HepG2 (cell line): ENCODE measurements around the gene KLF16. TPM values are rescaled to one million over a fixed set of nuclear protein-coding genes. Genes with fewer than 3 reads are reported as not detected.

ENCODE experiments used
- ATAC-seq: fragments of 200-7000 bp; cut with Tn5 transposase; 3 replicates; pipeline ENCODE4 v1.9.1; 2020; ENCODE audit warnings: mild to moderate bottlenecking, moderate library complexity
- BruUV-seq: library from RNA; stranded (reverse); fragments of 400-500 nt; replicated peaks from 2 replicates; lab custom pipeline; 2021; lab: Mats Ljungman, UMichigan
- CTCF ChIA-PET: fragments of 300-600 bp; formaldehyde crosslinking; extraction: SDS; loops from one replicate; lab custom pipeline; 2021; ENCODE audit warnings: low total read pairs, inconsistent platforms, low intra/inter-chr PET ratio; lab: Yijun Ruan, JAX
- POLR2A ChIA-PET: fragments of 350-600 bp; sonication (Branson Sonifier 250); formaldehyde crosslinking; loops from one replicate; lab custom pipeline; 2020; ENCODE audit warnings: antibody characterized with exemption, inconsistent platforms; lab: Yijun Ruan, JAX
- DNase-seq: peaks from one replicate; pipeline ENCODE4 v3.0.0-alpha.2; 2015; ENCODE audit warnings: low spot score
- FAIRE-seq: peaks from 3 replicates; lab custom pipeline; 2011; peaks lifted over from hg19 to GRCh38; lab: Jason Lieb, UNC
- H2AFZ ChIP-seq: one replicate; pipeline ENCODE4 v1.6.1; 2011; ENCODE audit warnings: low read length, inconsistent platforms
- H3K27ac ChIP-seq: fragments of 300-600 bp; 3 replicates; pipeline ENCODE4 v1.8.0; 2011; ENCODE audit warnings: mixed run types, mild to moderate bottlenecking, mixed read lengths, low read length, inconsistent platforms; ENCODE audit not compliant: insufficient read depth; ENCODE audit errors: extremely low read length
- H3K27me3 ChIP-seq, 2 experiments: fragments of 200-600 bp in 1 of 2; 2 replicates in 1 of 2; 3 replicates in 1 of 2; pipeline versions ENCODE4 v1.6.0 to v1.8.0; 2011; ENCODE audit warnings: low read length in 2 of 2, mild to moderate bottlenecking in 2 of 2, moderate library complexity in 2 of 2, inconsistent platforms in 1 of 2; ENCODE audit not compliant: insufficient read depth in 2 of 2, control insufficient read depth in 1 of 2
- H3K36me3 ChIP-seq, 2 experiments: fragments of 200-600 bp in 1 of 2; replicated peaks in 1 of 2; 2 replicates in 1 of 2; 3 replicates in 1 of 2; pipeline versions ENCODE4 v1.5.1 to v1.8.0; 2011; ENCODE audit warnings: low read length in 2 of 2, inconsistent platforms in 1 of 2; ENCODE audit not compliant: insufficient read depth in 2 of 2, control insufficient read depth in 1 of 2
- H3K4me1 ChIP-seq: 2 replicates; pipeline ENCODE4 v1.5.1; 2012; ENCODE audit warnings: low read length, inconsistent platforms; ENCODE audit not compliant: insufficient read depth
- H3K4me2 ChIP-seq: 2 replicates; pipeline ENCODE4 v1.6.0; 2011; ENCODE audit warnings: low read depth, low read length, inconsistent platforms
- H3K4me3 ChIP-seq, 3 experiments: fragments of 200-600 bp in 1 of 3; sonication (generic), shearing (Covaris generic) in 1 of 3; replicated peaks in 1 of 3; 2 replicates each; pipeline ENCODE4 v1.5.1; 2011 to 2016; ENCODE audit warnings: low read length in 3 of 3, inconsistent platforms in 2 of 3, low read depth in 2 of 3, mild to moderate bottlenecking in 2 of 3, control low read depth in 1 of 3, mixed read lengths in 1 of 3; ENCODE audit not compliant: insufficient read depth in 1 of 3
- H3K79me2 ChIP-seq: one replicate; pipeline ENCODE4 v1.6.1; 2011; ENCODE audit warnings: low read length, inconsistent platforms; ENCODE audit not compliant: insufficient read depth
- H3K9ac ChIP-seq: 2 replicates; pipeline ENCODE4 v1.6.0; 2011; ENCODE audit warnings: mild to moderate bottlenecking, low read depth, low read length, inconsistent platforms; ENCODE audit not compliant: insufficient read depth
- H3K9me3 ChIP-seq: 2 replicates; pipeline ENCODE4 v1.5.1; 2012; ENCODE audit warnings: mild to moderate bottlenecking, low read length
- H4K20me1 ChIP-seq: 2 replicates; pipeline ENCODE4 v1.6.0; 2011; ENCODE audit warnings: inconsistent platforms, mild to moderate bottlenecking, low read length, moderate library complexity; ENCODE audit not compliant: insufficient read depth
- ATRX ChIP-seq: sonication (generic); formaldehyde crosslinking; IDR thresholded peaks from 2 replicates; pipeline ENCODE4 v1.4.0; 2020; ENCODE audit warnings: missing genetic modification reagents, borderline replicate concordance
- GLMP ChIP-seq: sonication (generic); formaldehyde crosslinking; IDR thresholded peaks from 2 replicates; pipeline ENCODE4 v1.9.0; 2021; ENCODE audit warnings: missing genetic modification reagents, mild to moderate bottlenecking, borderline replicate concordance
- HDAC1 ChIP-seq: sonication (generic); formaldehyde crosslinking; IDR thresholded peaks from 2 replicates; pipeline ENCODE4 v1.5.1; 2020; ENCODE audit warnings: mild to moderate bottlenecking, missing genetic modification reagents
- PAX8 ChIP-seq: sonication (generic); formaldehyde crosslinking; IDR thresholded peaks from 2 replicates; pipeline ENCODE4 v1.8.0; 2022; ENCODE audit warnings: mild to moderate bottlenecking, missing genetic modification reagents, borderline replicate concordance
- PAXIP1 ChIP-seq: sonication (generic); formaldehyde crosslinking; conservative IDR thresholded peaks from 2 replicates; pipeline ENCODE4 v1.4.0; 2020; ENCODE audit warnings: mild to moderate bottlenecking, missing genetic modification reagents, moderate library complexity
- PRMT3 ChIP-seq: sonication (generic); formaldehyde crosslinking; IDR thresholded peaks from 2 replicates; pipeline ENCODE4 v1.8.1; 2022; ENCODE audit warnings: low read depth, mild to moderate bottlenecking, moderate library complexity, missing genetic modification reagents, borderline replicate concordance
- SKI ChIP-seq: fragments of 450-650 bp; IDR thresholded peaks from one replicate; pipeline ENCODE4 v1.6.1; 2018; ENCODE audit warnings: mild to moderate bottlenecking; ENCODE audit not compliant: partially characterized antibody
- SNAPC2 ChIP-seq: sonication (generic); formaldehyde crosslinking; IDR thresholded peaks from 2 replicates; pipeline ENCODE4 v1.8.1; 2022; ENCODE audit warnings: mild to moderate bottlenecking, missing genetic modification reagents
- ZFP37 ChIP-seq: sonication (generic); formaldehyde crosslinking; IDR thresholded peaks from 2 replicates; pipeline ENCODE4 v1.4.0; 2020; ENCODE audit warnings: missing genetic modification reagents, borderline replicate concordance
- ZIK1 ChIP-seq: sonication (generic); formaldehyde crosslinking; IDR thresholded peaks from 2 replicates; pipeline ENCODE4 v1.5.0; 2020; ENCODE audit warnings: mild to moderate bottlenecking, low read depth, missing genetic modification reagents, borderline replicate concordance
- ZNF672 ChIP-seq: sonication (generic); formaldehyde crosslinking; IDR thresholded peaks from 2 replicates; pipeline ENCODE4 v1.8.1; 2022; ENCODE audit warnings: missing genetic modification reagents
- WGBS: methylation state at CpG from one replicate; pipeline ENCODE4 v1.1.6; 2017; ENCODE audit warnings: low lambda C conversion rate; 5-methylcytosine and 5-hydroxymethylcytosine counted together
- in situ Hi-C: cut with HindIII; loops from 2 replicates; pipeline ENCODE4 v1.10.0; 2017; ENCODE audit warnings: low pct_unique_long_range_greater_than_20kb; ENCODE audit not compliant: extremely low pct_ligation_motif_present
- intact Hi-C: fragments of 100-400 bp; cut with micrococcal nuclease; formaldehyde crosslinking; loops from one replicate; pipeline ENCODE4 v1.10.0; 2022; ENCODE audit not compliant: unreplicated experiment
- polyA plus RNA-seq, 8 experiments: library from polyadenylated mRNA; depleted of rRNA in 3 of 8; stranded (reverse) in 7 of 8; unstranded in 1 of 8; fragments of >200 nt; fragmentation: Illumina TruSeq in 4 of 8; extraction: Trizol in 4 of 8; gene quantifications; 2 replicates each; pipeline versions ENCODE4 v1.2.1 to v1.2.3, GENCODE V29; 2011 to 2016; ENCODE audit warnings: low read depth in 4 of 8, missing spikeins in 1 of 8, mixed read lengths in 1 of 8; ENCODE audit not compliant: insufficient read depth in 1 of 8
- total RNA-seq, 5 experiments: library from RNA; depleted of rRNA; stranded (reverse); fragments of >200 nt; fragmentation: Illumina TruSeq; extraction: Trizol; gene quantifications; 2 replicates each; pipeline ENCODE4 v1.2.3, GENCODE V29; 2016; ENCODE audit warnings: low read depth in 1 of 5
- TF ChIP-seq, protein P1 (sequence below): sonication (generic); formaldehyde crosslinking; IDR thresholded peaks from 2 replicates; pipeline ENCODE4 v1.5.1; 2020; ENCODE audit warnings: mild to moderate bottlenecking, moderate library complexity, missing genetic modification reagents
- TF ChIP-seq, protein P2 (sequence below): sonication (generic); formaldehyde crosslinking; IDR thresholded peaks from 2 replicates; pipeline ENCODE4 v1.4.0; 2020; ENCODE audit warnings: missing genetic modification reagents
- TF ChIP-seq, protein P3 (sequence below): sonication (generic); formaldehyde crosslinking; IDR thresholded peaks from 2 replicates; pipeline ENCODE4 v1.5.0; 2020; ENCODE audit warnings: missing genetic modification reagents

KLF16 gene
- total and polyA plus RNA-seq, 2 of the 13 experiments (the other 11 are each of a cell fraction or from before 2014, with no cell fraction given) = 3.5 to 6.7 TPM

- TF ChIP-seq, protein P1, sequence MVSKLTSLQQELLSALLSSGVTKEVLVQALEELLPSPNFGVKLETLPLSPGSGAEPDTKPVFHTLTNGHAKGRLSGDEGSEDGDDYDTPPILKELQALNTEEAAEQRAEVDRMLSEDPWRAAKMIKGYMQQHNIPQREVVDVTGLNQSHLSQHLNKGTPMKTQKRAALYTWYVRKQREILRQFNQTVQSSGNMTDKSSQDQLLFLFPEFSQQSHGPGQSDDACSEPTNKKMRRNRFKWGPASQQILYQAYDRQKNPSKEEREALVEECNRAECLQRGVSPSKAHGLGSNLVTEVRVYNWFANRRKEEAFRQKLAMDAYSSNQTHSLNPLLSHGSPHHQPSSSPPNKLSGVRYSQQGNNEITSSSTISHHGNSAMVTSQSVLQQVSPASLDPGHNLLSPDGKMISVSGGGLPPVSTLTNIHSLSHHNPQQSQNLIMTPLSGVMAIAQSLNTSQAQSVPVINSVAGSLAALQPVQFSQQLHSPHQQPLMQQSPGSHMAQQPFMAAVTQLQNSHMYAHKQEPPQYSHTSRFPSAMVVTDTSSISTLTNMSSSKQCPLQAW (CRISPR knock-in tag) = peak; percentile 88
- no peak; the same call in none of the 2 replicates for TF ChIP-seq PAXIP1 (CRISPR knock-in tag)
- TF ChIP-seq, protein P2, sequence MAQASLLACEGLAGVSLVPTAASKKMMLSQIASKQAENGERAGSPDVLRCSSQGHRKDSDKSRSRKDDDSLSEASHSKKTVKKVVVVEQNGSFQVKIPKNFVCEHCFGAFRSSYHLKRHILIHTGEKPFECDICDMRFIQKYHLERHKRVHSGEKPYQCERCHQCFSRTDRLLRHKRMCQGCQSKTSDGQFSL = no peak
- no peak for TF ChIP-seq PRMT3 (CRISPR knock-in tag)
Measured at GRCh38 chr19:1837625-1838105, 25.7 kb downstream of the KLF16 start (continued).

DNA sequence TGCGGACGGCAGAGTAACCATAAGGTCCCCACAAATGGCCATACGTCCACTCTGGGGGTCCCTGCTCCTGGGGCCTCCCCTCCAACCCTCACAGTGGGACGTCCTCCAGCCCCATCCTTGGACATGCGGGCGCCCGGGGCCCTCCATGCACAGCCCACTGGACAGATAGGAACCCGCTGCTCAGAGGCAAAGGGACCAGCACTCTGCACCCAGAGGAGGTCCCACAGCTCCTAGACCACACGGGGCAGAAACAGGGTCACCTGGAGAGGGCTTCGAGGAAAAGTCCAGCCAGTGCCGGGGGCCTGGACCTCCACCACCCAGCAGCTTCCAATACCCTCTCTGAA, 26.2 kb downstream of the KLF16 start:
- no peak for FAIRE-seq
- TF ChIP-seq, protein P2 = no peak
- TF ChIP-seq HDAC1 (CRISPR knock-in tag) (no peak), SKI (no peak), PAX8 (CRISPR knock-in tag) (no peak), ZIK1 (CRISPR knock-in tag) (no peak), ATRX (CRISPR knock-in tag) (no peak), GLMP (no peak), SNAPC2 (CRISPR knock-in tag) (no peak), ZFP37 (CRISPR knock-in tag) (no peak), ZNF672 (CRISPR knock-in tag) (no peak)
- TF ChIP-seq, protein P3, sequence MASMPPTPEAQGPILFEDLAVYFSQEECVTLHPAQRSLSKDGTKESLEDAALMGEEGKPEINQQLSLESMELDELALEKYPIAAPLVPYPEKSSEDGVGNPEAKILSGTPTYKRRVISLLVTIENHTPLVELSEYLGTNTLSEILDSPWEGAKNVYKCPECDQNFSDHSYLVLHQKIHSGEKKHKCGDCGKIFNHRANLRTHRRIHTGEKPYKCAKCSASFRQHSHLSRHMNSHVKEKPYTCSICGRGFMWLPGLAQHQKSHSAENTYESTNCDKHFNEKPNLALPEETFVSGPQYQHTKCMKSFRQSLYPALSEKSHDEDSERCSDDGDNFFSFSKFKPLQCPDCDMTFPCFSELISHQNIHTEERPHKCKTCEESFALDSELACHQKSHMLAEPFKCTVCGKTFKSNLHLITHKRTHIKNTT (CRISPR knock-in tag) = no peak

More for the DNA sequence above, 26.2 kb downstream of the KLF16 start:
- in situ Hi-C loops (no loop called here), intact Hi-C loops (no loop called here)
- Histone ChIP-seq H3K4me2 (no peak overlapping the region), H2AFZ (no peak overlapping the region), H3K9ac (no peak overlapping the region), H3K27ac (no peak overlapping the region), H3K36me3 (0 out of 5 replicates have a peak, but pooled peaks cover 0 to 3% of the 10 kb centered on the region in 2 experiments), H3K4me3 (no peak overlapping the region), H4K20me1 (peaks cover 15% of the 10 kb centered on the region; the same call in 1 of the 2 replicates), H3K9me3 (no peaks in the 10 kb centered on the region), H3K79me2 (peaks cover 45% of the 10 kb centered on the region), H3K27me3 (no peaks in the 10 kb centered on the region), H3K4me1 (peaks cover 49% of the 10 kb centered on the region)
- ChIA-PET POLR2A (interaction anchor here (1.7 kb wide), 1 partner anchor 9 kb away, joined by 7 read pairs; no protein-coding TSS in a partner anchor), CTCF (interaction anchor here (2.6 kb wide), 1 partner anchor 11 kb away, joined by 13 read pairs; the partner anchor contains the start of gene REXO1)
- BruUV-seq = no TSS peak
- WGBS = no CpG with 5 or more reads among the region's 11 CpGs
- ATAC-seq (no peak), DNase-seq (no peak)
